Hepatocyte (in vitro differentiated cells): ENCODE measurements around the gene TMCC1.

Experiments used
- CTCF ChIP-seq: fragments of 200-600 bp; sonication (generic); IDR thresholded peaks from 2 replicates; pipeline ENCODE4 v1.5.1; 2016; ENCODE audit warnings: antibody characterized with exemption, mild to moderate bottlenecking; ENCODE audit not compliant: poor library complexity
- EZH2 ChIP-seq: fragments of 200-600 bp; sonication (generic); IDR thresholded peaks from 2 replicates; pipeline ENCODE4 v1.6.1; 2016; ENCODE audit warnings: antibody characterized with exemption, mild to moderate bottlenecking, borderline replicate concordance

GRCh38 chr3:129835198-129835597, 58.3 kb downstream of the TMCC1 start:
- no peak for TF ChIP-seq CTCF
- no peak for TF ChIP-seq EZH2
